Left colon (tissue), 2 donors: ENCODE results near the gene ZBTB16. TPM values are rescaled to one million over a fixed set of nuclear protein-coding genes. Genes with fewer than 3 reads are reported as not detected.
A peak's percentile ranks its signal among the peaks of the same experiment; 100 is the strongest.

Experiments used
- ATAC-seq: fragments of 200-7000 bp; cut with Tn5 transposase; one replicate; pipeline ENCODE4 v1.9.1; 2020; ENCODE audit warnings: mild to moderate bottlenecking, moderate library complexity
- DNase-seq, 2 donors: peaks; one replicate each; pipeline ENCODE4 v3.0.0-alpha.2; 2020
- intact Hi-C, 2 donors: fragments of 100-400 bp; cut with DNase I in 1 of 2; cut with micrococcal nuclease in 1 of 2; formaldehyde crosslinking; loops; one replicate each; pipeline versions ENCODE4 v1.11.2 to v1.14.0; 2022; cut with DNase I, micrococcal nuclease
- total RNA-seq, 2 donors: library from RNA; stranded (reverse); fragmentation: NEBNext Ultra II Directional; extraction: Animal tissue kit (Norgen Biotek cat#: 25700); gene quantifications; one replicate each; pipeline ENCODE4 v1.2.1, GENCODE V29; 2021
- donor health status: DM: no; HTN: no; CAD: no.
- donor health status: DM: yes; HTN: yes; CAD: no.

Gene ZBTB16
- total RNA-seq, 2 donors from 2014 or later: 10.0 to 75.1 TPM

DNA sequence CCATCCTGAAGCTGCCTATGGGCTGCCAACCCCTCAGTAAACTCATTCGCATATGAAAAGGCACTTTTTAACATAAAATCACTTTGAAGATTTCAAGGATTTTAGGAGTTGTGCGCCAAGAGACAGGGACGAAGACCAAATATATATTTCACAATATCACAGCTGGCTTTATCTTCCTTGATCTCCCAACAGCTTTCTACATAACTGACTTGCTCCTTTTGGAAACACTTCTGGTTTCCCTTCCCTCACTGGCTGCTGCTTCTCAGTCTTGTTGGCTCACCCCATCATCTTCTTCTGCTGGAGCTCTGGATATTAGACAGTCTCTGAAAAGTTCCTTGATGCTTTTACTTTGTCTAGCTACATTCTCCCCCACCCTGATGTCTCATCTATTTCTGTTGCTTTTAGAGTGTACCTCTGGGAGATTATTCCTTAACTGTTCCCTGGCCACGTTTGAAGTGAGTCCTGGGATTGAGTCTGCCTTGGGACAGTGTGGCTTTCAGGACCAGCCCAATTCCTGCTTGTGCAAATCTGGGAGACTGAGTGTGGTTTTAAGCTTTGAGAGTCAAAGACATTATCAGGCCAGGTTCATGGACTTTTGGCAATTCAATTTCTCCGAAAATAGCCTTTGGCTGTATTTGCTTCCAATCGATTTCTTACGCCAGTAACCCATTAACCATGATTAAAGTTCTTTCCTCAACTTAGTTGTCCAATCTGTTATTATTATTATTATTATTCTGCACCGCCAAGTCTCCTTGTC is 205.8 kb downstream of the ZBTB16 start:
- ATAC-seq: no peak
- intact Hi-C loops: loop anchor here in 1 of 2 donors (10.0 kb wide), 1 partner anchor 370 kb away; no protein-coding TSS in a partner anchor

DNA sequence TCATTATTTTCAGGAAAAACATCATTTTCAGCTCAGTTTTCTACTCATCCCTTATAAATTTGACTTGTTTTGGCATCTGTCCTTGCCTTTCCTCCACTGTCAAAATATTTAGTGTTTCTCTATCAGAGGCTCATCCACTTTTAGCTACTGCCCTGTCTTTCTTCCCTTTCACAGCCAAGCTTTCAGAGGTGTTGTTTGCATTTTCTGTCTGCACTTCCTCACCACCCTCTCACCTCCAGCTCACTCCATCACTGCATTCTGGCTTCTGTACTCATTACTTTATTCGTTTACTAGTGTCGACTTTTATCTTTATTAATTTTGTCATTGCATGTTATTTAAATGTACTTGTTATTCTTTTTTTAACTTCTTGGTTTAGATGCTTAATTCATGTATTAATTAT is 210.0 kb downstream of the ZBTB16 start:
- intact Hi-C loops: loop anchor here in 1 of 2 donors (10.0 kb wide), 1 partner anchor 375 kb away; no protein-coding TSS in a partner anchor
- DNase-seq: no peak

More for the DNA sequence above, 205.8 kb downstream of the ZBTB16 start:
- DNase-seq: no peak

DNA sequence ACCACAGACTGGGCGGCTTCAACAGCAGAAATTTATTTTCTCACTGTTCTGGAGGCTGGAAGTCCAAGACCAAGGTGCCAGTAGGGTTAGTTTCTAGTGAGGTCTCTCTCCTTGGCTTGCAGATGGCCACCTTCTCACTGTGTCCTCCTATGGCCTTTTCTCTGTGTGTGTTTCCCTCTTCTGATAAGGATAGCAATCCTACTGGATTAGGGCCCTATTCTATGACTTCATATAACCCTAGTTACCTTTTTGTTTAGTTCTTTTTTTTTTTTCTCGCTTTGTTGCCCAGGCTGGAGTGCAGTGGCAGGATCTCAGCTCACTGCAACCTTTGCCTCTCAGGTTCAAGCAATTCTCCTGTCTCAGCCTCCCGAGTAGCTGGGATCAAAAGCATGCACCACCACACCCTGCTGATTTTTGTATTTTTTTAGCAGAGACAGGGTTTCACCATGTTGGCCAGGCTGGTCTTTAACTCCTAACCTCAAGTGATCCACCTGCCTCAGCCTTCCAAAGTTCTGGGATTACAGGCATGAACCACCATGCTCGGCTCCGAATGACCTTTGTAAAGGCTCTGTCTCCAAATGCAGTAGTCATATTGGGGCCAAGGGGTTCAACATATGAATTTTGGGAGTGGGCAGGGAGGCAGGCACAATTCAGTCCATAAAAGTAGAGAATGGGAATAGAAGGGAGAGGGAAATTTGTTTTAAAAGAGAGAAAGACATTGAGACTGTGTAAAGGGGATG is 211.2 kb downstream of the ZBTB16 start:
- DNase-seq (no peak), ATAC-seq (no peak)
- intact Hi-C loops: no loop called here

More for the DNA sequence above, 210.0 kb downstream of the ZBTB16 start:
- no peak for ATAC-seq

DNA sequence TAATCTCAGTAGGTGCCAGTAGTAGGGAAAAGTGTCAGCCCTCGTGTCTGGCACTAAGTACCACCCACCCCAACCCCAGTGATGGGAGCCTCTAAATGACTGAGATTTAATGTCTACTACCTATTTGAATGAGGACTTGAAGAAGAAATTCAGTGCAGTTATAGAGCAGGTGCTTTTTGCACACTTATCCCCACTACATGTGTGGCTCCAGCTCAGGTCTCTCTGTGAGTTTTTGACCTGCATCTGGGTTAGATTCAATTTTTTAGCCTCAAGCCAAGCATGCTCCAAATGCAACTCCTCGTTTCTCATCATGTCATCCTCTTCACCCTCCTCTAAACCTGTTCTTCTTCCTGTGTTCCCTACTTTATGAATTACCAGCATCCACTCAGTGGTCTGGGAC is 211.8 kb downstream of the ZBTB16 start:
- intact Hi-C loops: no loop called here

DNA sequence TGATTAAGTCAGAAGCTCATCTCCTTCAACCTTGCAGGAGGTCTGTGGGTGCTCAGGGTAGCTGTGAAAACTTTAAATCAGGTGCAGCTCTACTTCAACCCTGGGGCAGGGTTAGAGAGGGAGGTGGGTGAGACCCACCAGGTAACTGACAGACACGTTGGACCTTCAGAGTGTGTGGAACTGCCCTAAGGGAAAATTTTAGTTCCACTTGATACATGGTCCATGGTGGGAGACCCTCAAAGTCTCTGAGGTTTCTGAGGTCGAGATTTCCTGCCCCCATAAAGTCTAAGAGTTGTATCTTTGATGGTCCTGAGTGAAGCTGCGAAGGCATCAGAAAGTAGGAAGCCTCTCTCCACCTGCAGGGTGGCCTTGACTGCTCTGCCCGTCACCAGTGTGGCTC is 212.8 kb downstream of the ZBTB16 start:
- ATAC-seq (no peak), DNase-seq (no peak)
- intact Hi-C loops: no loop called here

More for the DNA sequence above, 211.8 kb downstream of the ZBTB16 start:
- no peak for DNase-seq
- ATAC-seq: no peak

DNA sequence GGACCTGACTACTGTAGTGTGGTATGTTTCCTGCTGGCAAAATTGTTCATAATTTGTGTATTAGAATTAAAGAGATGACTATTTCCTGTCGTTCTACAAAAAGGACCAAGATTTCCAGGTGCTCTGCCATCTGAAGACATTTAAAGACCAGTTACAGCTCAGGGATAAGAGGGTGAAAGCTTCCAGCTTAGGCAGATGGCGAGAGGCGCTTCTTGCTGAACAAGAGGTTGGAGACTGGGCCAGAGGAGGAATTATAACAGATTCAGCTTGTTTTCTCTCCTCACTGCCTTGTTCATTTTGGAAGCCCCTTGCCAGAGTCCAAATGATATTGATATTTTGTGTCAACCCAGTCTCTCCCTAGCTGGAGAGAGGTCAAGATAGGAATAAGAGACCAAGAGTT is 213.6 kb downstream of the ZBTB16 start:
- intact Hi-C loops: no loop called here
- no peak for ATAC-seq
- DNase-seq: no peak

DNA sequence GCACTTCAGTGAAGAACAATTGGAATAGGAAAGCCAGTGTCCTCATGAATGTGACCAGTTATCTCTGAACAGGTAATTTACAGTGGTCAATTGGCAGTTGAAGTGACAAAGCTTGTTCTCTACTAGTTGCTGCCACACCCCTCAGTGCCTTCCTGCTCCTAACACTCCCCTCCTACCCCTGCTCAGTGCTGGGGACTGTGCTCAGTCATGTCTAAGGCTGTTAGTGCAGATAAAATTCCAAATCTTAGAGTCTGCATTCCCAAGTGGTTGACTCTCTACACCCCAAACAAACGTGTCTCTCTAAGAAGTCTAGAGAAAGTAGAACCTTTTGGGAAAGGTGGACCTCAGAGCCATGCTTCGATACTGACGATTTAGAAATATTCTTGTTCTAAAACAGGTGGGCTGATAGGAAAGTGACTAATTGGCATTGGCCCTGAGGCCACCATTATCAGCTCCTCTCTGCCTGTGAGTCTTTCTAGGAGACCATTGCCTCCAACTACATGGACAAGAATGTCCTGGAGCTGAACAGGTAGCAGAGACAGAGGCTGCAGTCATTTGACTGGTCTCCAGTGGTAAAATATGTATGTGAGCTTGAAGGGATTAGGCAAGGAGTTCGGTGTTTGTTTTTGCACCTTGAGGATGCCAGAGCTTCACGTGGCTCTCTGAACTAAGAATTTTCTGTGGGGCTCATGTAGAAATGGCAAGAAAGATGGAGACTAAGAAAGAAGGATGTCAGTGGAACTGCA is 214.6 kb downstream of the ZBTB16 start:
- intact Hi-C loops: no loop called here
- ATAC-seq: no peak

DNA sequence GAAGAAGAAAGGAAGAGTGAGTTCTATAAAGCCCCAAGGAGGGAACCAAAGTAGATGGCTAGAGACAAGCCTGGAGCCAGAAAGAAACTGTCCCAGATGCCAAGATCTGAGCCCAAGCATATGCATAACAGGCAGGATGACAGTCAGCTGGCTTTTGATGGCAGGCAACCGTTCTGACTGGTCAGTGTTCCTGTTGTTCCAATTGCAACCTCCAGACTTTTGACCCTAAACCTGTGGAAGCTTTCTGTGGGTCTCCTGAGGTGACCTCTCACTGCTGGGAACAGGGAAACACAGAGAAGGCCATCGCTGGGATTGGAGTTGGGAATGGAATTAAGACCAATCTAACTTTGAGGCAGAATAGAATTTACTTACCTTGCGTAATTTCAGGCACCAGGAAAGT is 215.1 kb downstream of the ZBTB16 start:
- ATAC-seq (no peak), DNase-seq (no peak)
- intact Hi-C loops: no loop called here

More for the DNA sequence above, 214.6 kb downstream of the ZBTB16 start:
- no peak for DNase-seq

DNA sequence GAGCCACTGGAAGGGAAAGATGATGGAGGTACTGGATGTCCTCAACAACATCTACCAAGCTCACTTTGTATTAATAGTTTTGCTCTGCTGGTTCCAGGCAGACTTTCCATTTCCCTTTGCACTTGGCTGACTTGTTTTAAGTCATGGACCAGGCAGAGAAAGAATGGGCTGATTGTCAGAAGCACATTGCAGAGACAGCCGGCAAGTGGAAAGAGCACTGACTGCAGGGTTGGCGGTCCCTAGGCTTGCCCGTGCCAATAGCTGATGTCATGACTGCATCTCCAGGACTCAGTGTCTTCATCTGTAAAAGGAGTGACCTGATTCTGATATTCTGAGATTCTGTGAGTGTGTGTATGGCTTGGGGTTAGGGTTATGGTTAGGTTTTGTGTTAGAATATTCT is 215.8 kb downstream of the ZBTB16 start:
- ATAC-seq (no peak), DNase-seq (no peak)
- intact Hi-C loops: no loop called here

DNA sequence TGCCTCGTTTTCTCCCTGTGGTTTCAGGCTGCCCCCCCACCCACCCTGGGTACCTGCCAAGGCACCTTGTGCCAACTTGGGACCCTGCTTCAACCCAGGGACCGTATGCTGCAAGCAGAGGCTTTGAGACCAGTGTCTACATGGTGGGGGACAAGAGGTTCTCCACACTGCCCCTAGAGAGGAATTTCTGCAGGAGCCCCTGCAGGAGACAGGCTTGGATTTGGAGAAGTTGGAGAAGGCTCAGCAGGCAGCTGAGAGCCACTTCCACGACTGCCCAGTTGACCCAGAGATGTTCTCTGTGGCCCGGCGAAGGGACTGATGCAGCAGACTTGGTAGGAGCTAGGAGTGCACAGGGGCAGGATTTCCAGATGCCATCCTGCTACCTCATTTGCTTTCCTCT is 216.6 kb downstream of the ZBTB16 start:
- intact Hi-C loops: no loop called here
- DNase-seq: no peak
- no peak for ATAC-seq

DNA sequence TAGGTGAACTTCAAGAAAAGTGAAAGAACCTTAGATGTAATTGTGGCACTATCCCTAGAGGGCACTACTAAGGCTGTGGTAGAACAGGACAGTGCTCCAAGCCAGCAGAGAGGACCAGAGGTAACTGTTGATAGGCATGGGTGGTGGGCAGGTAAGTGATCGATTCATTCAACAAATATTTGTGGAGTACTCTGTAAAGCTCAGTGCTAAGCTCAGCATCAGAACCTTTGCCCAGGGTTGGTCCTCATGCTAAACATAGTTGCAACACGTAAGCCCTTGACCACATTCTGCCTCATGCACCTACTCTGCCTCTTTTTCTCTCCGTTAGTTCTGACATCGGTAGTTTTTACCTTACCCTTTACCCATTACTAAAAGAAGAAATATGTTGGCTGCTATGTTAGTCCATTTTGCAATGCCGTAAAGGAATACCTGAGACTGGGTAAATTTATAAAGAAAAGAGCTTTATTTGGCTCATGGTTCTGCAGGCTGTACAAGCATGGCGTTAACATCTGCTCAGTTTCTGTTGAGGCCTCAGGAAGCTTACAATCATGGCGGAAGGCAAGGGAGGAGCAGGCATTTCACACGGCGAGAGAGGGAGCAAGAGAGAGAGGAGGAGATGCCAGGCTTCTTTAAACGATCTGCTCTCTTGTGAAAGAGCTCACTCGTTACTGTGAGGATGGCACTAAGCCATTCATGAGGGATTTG is 218.3 kb downstream of the ZBTB16 start:
- intact Hi-C loops: no loop called here
- DNase-seq (no peak), ATAC-seq (peak; percentile 12)

DNA sequence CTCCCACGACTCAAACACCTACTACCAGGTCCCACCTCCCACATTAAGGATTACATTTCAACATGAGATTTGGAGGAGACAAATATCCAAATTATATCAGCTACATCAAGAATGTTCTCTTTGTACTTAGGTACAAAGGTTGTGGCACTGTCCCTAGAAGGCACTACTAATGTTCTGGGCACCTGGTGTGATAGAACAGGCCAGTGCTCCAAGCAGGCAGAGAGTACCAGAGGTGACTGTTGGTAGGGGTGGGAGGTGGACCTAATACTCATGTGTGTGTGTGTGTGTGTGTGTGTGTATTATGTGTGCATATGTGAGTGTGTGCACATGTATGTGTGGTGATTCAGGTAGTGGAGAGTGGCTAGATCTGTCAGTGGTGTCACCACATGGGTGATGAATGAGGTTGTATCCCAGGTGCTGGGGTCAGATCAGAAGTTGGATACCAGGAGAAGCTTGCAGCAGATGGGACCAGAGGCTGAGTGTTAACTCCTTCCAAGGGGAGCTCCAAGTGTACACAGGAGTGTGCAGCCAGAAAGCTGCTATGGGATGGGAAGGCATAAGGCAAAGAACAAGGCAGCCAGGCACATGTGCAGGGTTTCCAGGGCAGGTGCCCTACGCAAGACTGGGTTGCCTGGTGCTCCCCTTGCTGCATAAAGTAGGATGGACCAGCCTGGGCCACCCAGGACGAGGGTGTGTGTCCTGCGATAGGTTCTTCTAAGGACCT is 219.0 kb downstream of the ZBTB16 start:
- no peak for ATAC-seq
- intact Hi-C loops: no loop called here
- no peak for DNase-seq

DNA sequence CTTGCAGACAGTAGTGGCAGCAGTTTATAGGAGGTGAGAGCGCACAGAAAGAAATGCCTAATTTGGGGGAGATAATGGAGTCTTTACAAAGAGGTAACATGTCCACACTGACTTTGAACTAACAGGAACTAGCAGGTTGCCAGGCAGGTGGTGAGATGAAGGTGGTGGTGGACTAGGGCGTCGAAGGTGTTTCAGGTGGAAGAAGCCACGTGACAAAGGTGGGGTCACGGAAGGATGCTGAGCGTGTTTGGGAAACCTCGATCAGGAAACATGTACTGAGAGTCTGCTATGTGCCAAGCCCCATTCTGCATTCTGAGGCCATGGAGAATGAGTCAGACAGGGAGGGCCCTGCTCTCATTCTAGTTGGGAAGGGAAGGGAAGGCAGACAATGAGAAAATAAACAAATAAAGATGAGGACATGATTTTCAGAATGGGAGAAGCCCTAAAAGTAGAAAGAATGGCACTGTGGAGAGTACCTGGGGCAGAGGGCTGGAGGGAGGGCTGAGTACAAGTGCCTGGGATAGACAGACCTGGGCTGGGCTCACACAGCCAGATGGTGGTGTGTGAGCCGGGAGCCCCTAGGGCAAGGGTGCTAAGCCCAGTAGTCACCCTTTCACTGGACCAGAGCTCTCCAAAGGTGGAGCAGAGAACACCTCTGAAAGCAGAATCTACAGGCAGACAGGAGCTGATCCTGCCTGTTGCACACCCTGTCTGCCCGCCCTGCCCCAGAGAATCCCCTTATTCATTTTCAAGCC is 220.5 kb downstream of the ZBTB16 start:
- ATAC-seq: no peak
- intact Hi-C loops: no loop called here
- DNase-seq: no peak

DNA sequence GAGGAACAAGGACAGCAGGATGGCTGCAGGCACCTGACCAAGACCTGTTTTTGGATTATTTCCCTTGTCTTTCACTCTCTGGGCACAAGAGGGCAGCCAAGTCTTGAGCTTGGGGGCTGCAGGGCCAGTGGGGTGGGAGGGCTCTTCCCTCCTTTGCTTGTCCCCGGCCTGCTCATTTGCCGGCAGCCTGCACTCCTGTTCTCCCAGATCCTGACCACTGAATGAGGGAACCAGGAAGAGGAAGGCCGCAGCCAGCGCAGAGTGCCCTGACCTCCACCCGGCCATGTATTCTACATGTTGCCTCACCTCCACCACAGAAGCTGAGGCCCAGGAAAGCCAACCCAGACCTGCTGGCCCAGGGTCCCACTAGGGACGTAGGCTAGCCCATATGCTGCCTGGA is 221.2 kb downstream of the ZBTB16 start:
- ATAC-seq (peak; percentile 84), DNase-seq (peak in 1 of 2 donors; percentile 41)
- intact Hi-C loops: no loop called here

DNA sequence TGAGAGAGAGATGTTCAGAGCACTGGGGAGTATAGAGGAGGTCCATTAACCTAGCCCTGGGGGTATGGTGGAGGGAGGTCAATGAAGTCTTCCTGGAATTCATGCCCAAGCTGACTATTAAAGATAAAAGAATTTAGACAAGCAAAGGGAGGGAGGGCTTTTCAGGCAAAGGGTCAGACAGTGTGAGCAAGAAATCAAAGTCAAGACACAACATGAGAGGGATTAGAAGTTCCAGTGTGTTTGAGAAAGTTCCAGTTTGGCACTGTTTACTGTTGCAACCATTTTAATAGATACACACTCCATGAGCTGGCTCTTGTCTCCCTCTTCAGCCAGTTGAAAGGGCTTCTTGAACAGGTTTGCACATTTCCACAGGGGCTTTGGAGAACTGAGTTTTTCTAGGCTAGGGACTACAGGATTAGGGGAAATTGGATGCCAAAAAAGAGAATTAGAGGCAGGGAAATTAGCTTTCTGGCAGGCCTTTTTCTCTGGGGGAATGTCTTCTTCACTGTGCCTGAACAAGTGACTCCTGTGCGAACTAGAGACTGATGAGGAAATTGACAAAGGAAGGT is 222.0 kb downstream of the ZBTB16 start:
- ATAC-seq: no peak
- intact Hi-C loops: no loop called here
- DNase-seq: no peak

DNA sequence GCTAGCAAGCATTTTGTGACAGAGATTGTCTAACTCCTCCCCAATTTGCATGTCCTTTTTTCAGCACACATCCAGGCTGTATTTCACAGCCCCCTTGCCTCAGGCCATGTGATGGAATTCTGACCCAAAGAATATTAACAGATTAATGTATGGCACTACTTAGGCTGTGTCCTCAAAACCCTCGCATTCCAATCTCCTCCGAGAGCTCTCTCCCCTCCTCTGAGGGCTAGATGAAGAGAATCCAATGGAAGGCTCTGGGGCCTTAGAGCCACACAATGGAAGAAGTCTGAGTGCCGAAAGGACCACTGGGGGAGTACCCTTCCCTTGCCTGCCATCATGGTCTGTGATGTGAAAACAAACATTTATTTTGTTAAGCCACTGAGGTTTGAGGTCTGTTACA is 223.0 kb downstream of the ZBTB16 start:
- intact Hi-C loops: no loop called here
- no peak for ATAC-seq
- DNase-seq: no peak

DNA sequence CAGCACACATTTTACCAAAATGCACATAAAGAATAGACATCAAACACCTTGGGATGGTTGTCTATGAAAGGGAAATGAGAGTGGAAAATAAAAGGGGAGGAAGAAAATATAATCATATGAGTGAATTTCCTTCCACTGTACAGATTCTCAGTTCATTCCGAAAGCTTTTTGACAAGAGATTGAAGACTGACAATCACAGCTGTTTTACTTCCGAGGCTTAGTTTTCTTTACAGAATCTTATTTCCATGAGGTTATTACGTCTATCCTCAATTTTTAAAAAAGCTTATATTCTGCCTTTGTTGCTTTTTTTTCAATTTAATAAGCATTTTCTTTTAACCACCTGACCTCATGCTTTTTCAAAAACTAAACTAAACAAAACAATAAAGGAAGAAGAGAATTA is 223.9 kb downstream of the ZBTB16 start:
- ATAC-seq (no peak), DNase-seq (no peak)
- intact Hi-C loops: no loop called here
